Measurements from ENCODE around the gene KLHL2.
"Not testable (repeated sequence)": the region's sequence is repeated elsewhere in the genome, so short reads cannot be mapped to it uniquely, and the experiment has no call there.

KLHL2 gene

GRCh38 chr4:165207431-165208220 lies at the start of gene KLHL2:
KLHL2 (plus strand) TSS chr4:165207561; CDS start chr4:165207877, 316 bp downstream.
- DNase-seq (ENCODE audit: low read depth in 2 of 2), result peak; percentile 44 to 60

GRCh38 chr4:165158762-165159161 lies 48.6 kb upstream of the KLHL2 start:
- no peak for DNase-seq (ENCODE audit: low read depth in 2 of 2)

- DNase-seq (ENCODE audit: low read depth in 2 of 2), result no peak
Observed at GRCh38 chr4:165164257-165164656, 43.1 kb upstream of the KLHL2 start.

GRCh38 chr4:165166872-165167271 lies 40.5 kb upstream of the KLHL2 start:
- not testable (repeated sequence) for DNase-seq (ENCODE audit: low read depth in 2 of 2)

- DNase-seq (ENCODE audit: low read depth in 2 of 2), result no peak
Observed at GRCh38 chr4:165167650-165168049, 39.7 kb upstream of the KLHL2 start.

GRCh38 chr4:165170819-165171218 lies 36.5 kb upstream of the KLHL2 start:
- no peak for DNase-seq (ENCODE audit: low read depth in 2 of 2)

- DNase-seq (ENCODE audit: low read depth in 2 of 2), result not testable (repeated sequence)
Observed at GRCh38 chr4:165175470-165175869, 31.9 kb upstream of the KLHL2 start.

GRCh38 chr4:165175879-165176278 lies 31.5 kb upstream of the KLHL2 start:
- DNase-seq (ENCODE audit: low read depth in 2 of 2), result no peak

- no peak for DNase-seq (ENCODE audit: low read depth in 2 of 2)
Observed at GRCh38 chr4:165177725-165178666, 29.4 kb upstream of the KLHL2 start.

- no peak for DNase-seq (ENCODE audit: low read depth in 2 of 2)
Observed at GRCh38 chr4:165184220-165184619, 23.1 kb upstream of the KLHL2 start.

- DNase-seq (ENCODE audit: low read depth in 2 of 2), result not testable (repeated sequence)
Observed at GRCh38 chr4:165184998-165185397, 22.4 kb upstream of the KLHL2 start.

- no peak for DNase-seq (ENCODE audit: low read depth in 2 of 2)
Observed at GRCh38 chr4:165185448-165185847, 21.9 kb upstream of the KLHL2 start.

- DNase-seq (ENCODE audit: low read depth in 2 of 2), result no peak
Observed at GRCh38 chr4:165190591-165191347, 16.6 kb upstream of the KLHL2 start.

- DNase-seq (ENCODE audit: low read depth in 2 of 2), result no peak
Observed at GRCh38 chr4:165191348-165191656, 16.1 kb upstream of the KLHL2 start.

- no peak for DNase-seq (ENCODE audit: low read depth in 2 of 2)
Observed at GRCh38 chr4:165191814-165192499, 15.4 kb upstream of the KLHL2 start.

- DNase-seq (ENCODE audit: low read depth in 2 of 2), result no peak
Observed at GRCh38 chr4:165192500-165192898, 14.9 kb upstream of the KLHL2 start.

GRCh38 chr4:165192956-165193355 lies 14.4 kb upstream of the KLHL2 start:
- no peak for DNase-seq (ENCODE audit: low read depth in 2 of 2)

GRCh38 chr4:165194368-165194767 lies 13.0 kb upstream of the KLHL2 start:
- no peak for DNase-seq (ENCODE audit: low read depth in 2 of 2)

- no peak for DNase-seq (ENCODE audit: low read depth in 2 of 2)
Observed at GRCh38 chr4:165198329-165198728, 9.0 kb upstream of the KLHL2 start.

GRCh38 chr4:165199286-165199685 lies 8.1 kb upstream of the KLHL2 start:
- DNase-seq (ENCODE audit: low read depth in 2 of 2), result no peak

GRCh38 chr4:165199722-165200121 lies 7.6 kb upstream of the KLHL2 start:
- DNase-seq (ENCODE audit: low read depth in 2 of 2), result no peak

GRCh38 chr4:165201806-165202205 lies 5.6 kb upstream of the KLHL2 start:
- DNase-seq (ENCODE audit: low read depth in 2 of 2), result no peak

All from stimulated activated CD4-positive, alpha-beta T cell treated with anti-CD3 and anti-CD28 coated beads, Interleukin-12 subunit alpha, Interleukin-12 subunit beta, amount 100 ng/mL, for 24 hours (primary cell).